Amniotic stem cell (primary cell): ENCODE data around the gene PCBP4.
"Not testable (repeated sequence)": the region's sequence is repeated elsewhere in the genome, so short reads cannot be mapped to it uniquely, and the experiment has no call there.

ENCODE experiments used
- DNase-seq: peaks from one replicate; lab custom pipeline; 2025; lab: John Stamatoyannopoulos, UW

PCBP4 gene

DNA sequence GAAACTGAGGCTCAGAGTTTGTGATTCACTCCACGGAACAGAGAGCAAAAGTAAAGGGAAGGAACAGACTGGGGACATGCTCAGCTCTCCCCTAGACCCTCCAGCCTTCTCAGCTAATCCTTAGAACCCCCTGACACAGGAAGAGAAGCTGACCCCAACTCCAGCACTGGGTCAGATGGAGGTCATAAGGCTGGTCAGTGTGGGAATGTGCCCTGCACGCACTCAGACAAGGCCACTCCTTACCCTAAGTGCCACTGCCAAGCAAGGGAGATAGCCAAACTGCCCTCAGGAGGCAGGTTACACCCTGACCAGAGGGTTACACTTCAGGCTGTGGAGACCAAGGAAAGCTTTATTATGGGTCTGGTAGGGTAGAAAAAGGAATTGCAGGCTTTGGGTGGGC lies 27.3 kb upstream of the PCBP4 start:
- DNase-seq = no peak

DNA sequence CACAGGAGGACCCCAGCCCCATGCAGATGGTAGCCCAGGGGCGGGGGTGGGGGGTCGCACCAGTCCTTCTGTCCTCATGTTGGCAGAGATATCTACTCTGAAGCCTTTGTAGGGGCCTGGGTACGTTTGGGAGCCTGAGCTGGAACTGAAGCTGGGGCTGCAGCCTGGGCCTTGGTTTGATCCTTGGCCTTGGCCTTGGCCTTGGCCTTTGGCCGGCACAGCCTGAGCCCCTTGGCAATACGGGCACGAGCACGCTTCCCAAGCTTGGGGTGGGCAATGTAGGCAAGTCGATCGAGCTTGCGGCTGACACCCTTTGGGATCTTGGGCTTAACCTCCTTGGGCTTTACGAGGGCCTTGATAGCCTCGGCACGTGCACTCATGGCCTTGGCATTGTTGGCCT lies 26.4 kb upstream of the PCBP4 start:
- not testable (repeated sequence) for DNase-seq

GRCh38 chr3:51992017-51992682 lies 24.9 kb upstream of the PCBP4 start:
- DNase-seq = no peak

DNA sequence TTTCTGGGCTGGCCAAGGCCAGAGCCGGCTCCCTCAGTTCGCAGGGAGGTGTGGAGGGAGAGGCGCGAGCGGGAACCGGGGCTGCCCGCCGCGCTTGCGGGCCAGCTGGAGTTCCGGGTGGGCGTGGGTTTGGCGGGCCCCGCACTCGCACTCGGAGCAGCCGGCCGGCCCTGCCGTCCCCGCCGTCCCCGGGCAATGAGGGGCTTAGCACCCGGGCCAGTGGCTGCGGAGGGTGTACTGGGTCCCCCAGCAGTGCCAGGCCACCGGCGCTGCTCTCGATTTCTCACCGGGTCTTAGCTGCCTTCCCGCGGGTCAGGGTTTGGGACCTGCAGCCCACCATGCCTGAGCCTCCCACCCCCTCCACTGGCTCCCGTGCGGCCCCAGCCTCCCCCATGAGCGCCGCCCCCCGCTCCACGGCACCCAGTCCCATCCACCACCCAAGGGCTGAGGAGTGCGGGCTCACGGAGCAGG lies 23.3 kb upstream of the PCBP4 start:
- DNase-seq = not testable (repeated sequence)

DNA sequence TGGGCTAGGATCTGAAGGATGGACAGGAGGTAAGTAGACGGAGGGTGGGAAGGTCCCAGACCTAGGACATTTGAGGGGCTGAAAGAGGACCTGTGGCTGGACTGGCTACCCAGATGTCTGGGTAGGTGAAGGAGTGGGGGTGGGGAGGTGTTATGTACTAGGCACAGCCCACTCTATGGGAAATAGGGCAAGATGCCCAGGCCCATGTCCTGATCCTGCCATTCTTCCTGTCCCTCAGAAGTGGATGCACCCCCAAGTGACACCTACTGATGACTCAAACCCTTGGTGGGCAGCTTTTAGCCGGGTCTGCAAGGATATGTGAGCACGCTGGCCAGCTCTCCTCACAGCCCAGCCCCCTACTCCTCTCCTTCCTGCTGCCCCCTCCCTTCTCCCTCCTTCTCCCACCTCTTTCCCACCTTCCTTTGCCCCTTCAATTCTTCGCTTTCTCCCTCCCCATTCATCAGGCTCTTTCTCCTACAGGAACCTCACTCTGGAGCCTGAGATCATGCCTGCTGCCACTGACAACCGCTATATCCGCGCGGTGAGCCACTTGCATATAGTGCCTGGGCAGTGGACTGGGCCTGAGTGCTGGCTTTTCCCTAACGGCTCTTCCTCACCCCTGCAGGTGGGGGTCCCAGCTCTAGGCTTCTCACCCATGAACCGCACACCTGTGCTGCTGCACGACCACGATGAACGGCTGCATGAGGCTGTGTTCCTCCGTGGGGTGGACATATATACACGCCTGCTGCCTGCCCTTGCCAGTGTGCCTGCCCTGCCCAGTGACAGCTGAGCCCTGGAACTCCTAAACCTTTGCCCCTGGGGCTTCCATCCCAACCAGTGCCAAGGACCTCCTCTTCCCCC lies 21.3 kb upstream of the PCBP4 start:
- no peak for DNase-seq

- no peak for DNase-seq
Observed at GRCh38 chr3:51987568-51987967, 20.3 kb upstream of the PCBP4 start.

GRCh38 chr3:51986010-51986947 lies 19.0 kb upstream of the PCBP4 start:
- no peak for DNase-seq

GRCh38 chr3:51985063-51985462 lies 17.8 kb upstream of the PCBP4 start:
- DNase-seq = no peak

DNA sequence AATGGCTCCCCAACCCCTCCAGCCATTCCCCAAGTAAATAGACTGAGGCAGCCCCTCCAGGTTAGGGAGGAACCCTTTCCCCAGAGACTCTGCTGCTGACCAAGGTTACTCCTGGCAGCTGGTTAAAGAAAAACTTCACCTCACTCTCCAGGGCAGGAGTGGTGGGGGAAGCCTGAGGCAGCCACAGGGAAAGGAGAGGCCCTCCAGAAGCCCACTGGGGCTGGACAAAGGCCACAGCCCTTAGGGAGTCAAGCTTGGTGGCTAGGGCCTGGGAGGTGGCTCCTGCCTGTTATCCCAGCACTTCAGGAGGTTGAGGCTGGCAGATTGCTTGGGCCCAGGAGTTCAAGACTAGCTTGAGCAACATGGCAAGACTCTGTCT lies 17.0 kb upstream of the PCBP4 start:
- no peak for DNase-seq

- no peak for DNase-seq
Observed at GRCh38 chr3:51983578-51984268, 16.5 kb upstream of the PCBP4 start.

DNA sequence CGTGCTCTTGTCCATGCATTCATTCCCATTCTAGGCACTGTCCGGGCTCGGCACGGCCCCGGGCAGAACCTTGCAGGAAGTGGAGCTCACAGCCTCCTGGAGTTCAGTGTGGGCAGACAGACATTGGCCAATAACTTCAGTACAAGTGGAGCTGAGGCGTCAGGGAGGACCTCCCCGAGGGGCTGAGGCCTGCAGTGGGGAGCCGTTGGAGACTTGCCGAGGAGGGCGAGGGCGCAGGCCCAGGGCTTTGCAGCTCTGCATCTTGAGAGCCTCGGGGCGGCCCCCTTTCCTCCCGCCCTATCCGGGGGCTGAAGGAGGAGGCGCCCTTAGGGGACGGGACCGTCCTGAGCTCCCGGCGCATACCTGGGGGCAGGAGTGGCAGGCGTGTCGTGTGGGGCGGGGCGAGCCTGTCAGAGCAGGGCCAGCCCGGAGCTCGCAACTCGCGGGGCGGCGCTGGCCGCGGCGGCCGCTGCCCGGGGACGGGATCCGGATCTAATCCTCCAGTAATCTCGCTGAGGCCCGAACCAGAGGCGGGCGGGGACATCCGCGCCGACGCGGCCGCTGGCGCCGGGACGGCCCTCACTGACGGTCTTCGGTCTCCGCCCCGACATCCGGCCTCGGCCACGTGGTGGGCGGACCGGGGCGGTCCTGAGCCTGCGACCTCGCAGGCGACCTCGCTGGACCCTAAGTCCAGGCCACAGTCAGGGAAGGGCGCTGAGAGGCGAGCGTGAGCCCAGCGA lies 15.8 kb upstream of the PCBP4 start, which contains the start of gene ACY1:
Gene ACY1 (plus strand): TSS at position 698 of the 740 bp plus-strand sequence. CDS start 530 bp downstream, outside the sequence.
- DNase-seq = peak; percentile 69

- no peak for DNase-seq
Observed at GRCh38 chr3:51982352-51982837, 15.1 kb upstream of the PCBP4 start.

DNA sequence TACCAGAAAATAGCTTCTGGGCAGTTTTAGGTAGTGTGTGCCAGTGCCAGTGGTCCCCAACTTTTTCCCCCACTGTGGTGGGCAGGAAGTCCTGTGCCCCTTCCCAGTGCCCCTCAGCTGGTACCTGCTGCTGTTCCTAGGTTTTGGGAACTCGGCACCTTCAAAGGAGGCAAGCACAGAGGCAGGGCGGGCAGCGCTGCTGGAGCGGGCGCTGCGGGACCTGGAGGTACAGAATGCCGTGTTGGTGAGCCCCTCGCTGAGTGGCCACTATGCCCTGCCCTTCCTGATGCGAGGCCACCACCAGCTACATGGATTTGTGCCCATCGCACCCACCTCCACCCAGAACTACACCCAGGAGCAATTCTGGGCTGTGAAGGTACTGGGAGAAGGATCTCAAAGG lies 13.0 kb upstream of the PCBP4 start:
- no peak for DNase-seq

DNA sequence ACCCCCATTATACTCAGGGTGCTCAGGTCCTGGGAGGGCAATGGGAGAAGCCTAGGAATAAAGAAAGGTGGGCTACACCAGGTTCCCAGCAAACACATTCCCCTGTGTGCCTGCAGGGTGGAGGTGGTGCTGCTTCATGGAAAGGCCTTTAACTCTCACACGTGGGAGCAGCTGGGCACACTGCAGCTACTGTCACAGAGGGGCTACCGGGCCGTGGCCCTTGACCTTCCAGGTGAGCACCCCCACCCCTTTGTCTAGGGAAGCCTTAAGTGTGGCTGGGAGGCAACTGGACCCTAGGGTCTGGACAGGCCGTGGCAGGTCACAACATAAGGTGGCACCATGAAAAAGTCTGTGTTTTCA lies 10.9 kb upstream of the PCBP4 start:
- DNase-seq = no peak

DNA sequence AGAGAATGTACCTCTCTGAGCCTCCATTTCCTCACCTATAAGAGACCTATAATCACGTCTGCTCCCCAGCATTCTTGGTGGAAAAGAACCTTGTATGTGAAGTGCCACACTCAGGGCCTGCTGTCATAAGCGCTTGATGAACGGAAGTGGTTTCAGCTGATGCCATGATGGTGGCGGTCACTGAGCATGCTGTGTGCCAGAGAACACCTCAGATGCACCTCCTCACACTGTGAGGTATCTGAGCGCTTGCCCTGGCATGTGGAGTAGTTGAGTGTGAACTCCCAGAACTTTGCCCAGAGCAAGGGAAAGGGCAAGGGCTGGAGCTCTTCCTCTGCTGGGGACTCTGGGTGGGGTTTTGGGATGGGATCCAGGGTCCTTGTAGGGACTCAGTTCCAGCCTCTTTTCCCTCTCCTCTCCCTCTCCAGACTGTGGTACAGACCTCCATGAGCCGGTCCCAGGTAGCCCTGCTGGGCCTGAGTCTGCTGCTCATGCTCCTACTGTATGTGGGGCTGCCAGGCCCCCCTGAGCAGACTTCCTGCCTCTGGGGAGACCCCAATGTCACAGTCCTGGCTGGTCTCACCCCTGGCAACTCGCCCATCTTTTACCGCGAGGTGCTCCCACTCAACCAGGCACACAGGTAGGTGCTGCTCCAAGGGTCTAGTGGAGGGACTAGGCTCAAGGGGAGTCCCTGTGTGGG lies 10.3 kb upstream of the PCBP4 start:
- DNase-seq = no peak

GRCh38 chr3:51975852-51976549 lies 8.7 kb upstream of the PCBP4 start:
- DNase-seq = no peak

GRCh38 chr3:51974963-51975851 lies 8.0 kb upstream of the PCBP4 start, which contains the start of gene ABHD14A:
Gene ABHD14A (plus strand): TSS chr3:51975064. CDS start chr3:51975136, 72 bp downstream.
- DNase-seq = no peak

- no peak for DNase-seq
Observed at GRCh38 chr3:51974277-51974962, 7.2 kb upstream of the PCBP4 start.
